Thoracic aorta (tissue), 2 donors: Measurements from ENCODE around the gene ZNF181. TPM values are rescaled to one million over a fixed set of nuclear protein-coding genes. Genes with fewer than 3 reads are reported as not detected.

Experiments used
- ATAC-seq: fragments of 150-250 bp; one replicate; pipeline ENCODE4 v1.8.0; 2017; ENCODE audit warnings: low read depth; ENCODE audit not compliant: insufficient number of reproducible peaks, low FRiP score
- DNase-seq: peaks from one replicate; pipeline ENCODE4 v3.0.0-alpha.2; 2020; ENCODE audit warnings: low spot score
- H3K27ac ChIP-seq, 2 donors: fragments of 200-600 bp; sonication (generic); 1 replicate in 1 of 2; 2 replicates in 1 of 2; pipeline ENCODE4 v1.5.1; 2016; ENCODE audit warnings: mild to moderate bottlenecking in 2 of 2, moderate library complexity in 2 of 2
- H3K27me3 ChIP-seq: fragments of 200-600 bp; sonication (generic); replicated peaks from 2 replicates; pipeline ENCODE4 v1.6.0; 2016; ENCODE audit warnings: mild to moderate bottlenecking; ENCODE audit not compliant: insufficient read depth
- H3K36me3 ChIP-seq: fragments of 200-600 bp; sonication (generic); one replicate; pipeline ENCODE4 v1.5.1; 2016
- H3K4me1 ChIP-seq, 2 donors: fragments of 200-600 bp; sonication (generic); 1 replicate in 1 of 2; 2 replicates in 1 of 2; pipeline versions ENCODE4 v1.5.1 to v1.6.0; 2016; ENCODE audit warnings: low read depth in 2 of 2, mild to moderate bottlenecking in 1 of 2; ENCODE audit not compliant: control insufficient read depth in 1 of 2
- H3K4me3 ChIP-seq: fragments of 200-600 bp; sonication (generic); 2 replicates; pipeline ENCODE4 v1.5.1; 2016; ENCODE audit warnings: mild to moderate bottlenecking
- H3K9me3 ChIP-seq: fragments of 200-600 bp; sonication (generic); 2 replicates; pipeline ENCODE4 v1.5.1; 2016
- CTCF ChIP-seq: fragments of 200-600 bp; sonication (generic); IDR thresholded peaks from one replicate; pipeline ENCODE4 v1.5.1; 2019; ENCODE audit warnings: antibody characterized with exemption
- total RNA-seq, 2 donors: library from RNA; depleted of rRNA; stranded (reverse); fragments of >200 nt; gene quantifications; one replicate each; pipeline versions ENCODE4 v1.1.0 to v1.2.3, GENCODE V29; 2016

Gene ZNF181
- total RNA-seq, 2 donors from 2014 or later = 23.0 to 78.0 TPM

GRCh38 chr19:34787059-34787824, 53.2 kb downstream of the ZNF181 start:
- Histone ChIP-seq H3K27me3 (no peaks in the 10 kb centered on the region), H3K36me3 (no peaks in the 10 kb centered on the region), H3K9me3 (no peaks in the 10 kb centered on the region), H3K4me3 (no peak overlapping the region), H3K4me1 (no peaks in the 10 kb centered on the region), H3K27ac (no peak overlapping the region)
- no peak for TF ChIP-seq CTCF
- ATAC-seq (no peak), DNase-seq (no peak)

- Histone ChIP-seq H3K9me3 (no peaks in the 10 kb centered on the region), H3K27me3 (no peaks in the 10 kb centered on the region), H3K27ac (no peak overlapping the region), H3K4me3 (no peak overlapping the region), H3K36me3 (no peaks in the 10 kb centered on the region), H3K4me1 (no peaks in the 10 kb centered on the region)
- DNase-seq (no peak), ATAC-seq (no peak)
- TF ChIP-seq CTCF = no peak
These were observed 54.0 kb downstream of the ZNF181 start for GRCh38 chr19:34788074-34788473.

GRCh38 chr19:34793565-34793964, 59.5 kb downstream of the ZNF181 start:
- H3K27ac ChIP-seq = no peak overlapping the region
- ATAC-seq (no peak), DNase-seq (no peak)
- H3K4me3 ChIP-seq = no peak overlapping the region
- H3K27me3 ChIP-seq = no peaks in the 10 kb centered on the region
- H3K4me1 ChIP-seq = no peaks in the 10 kb centered on the region
- no peaks in the 10 kb centered on the region for H3K9me3 ChIP-seq
- H3K36me3 ChIP-seq = no peaks in the 10 kb centered on the region
- TF ChIP-seq CTCF = no peak

GRCh38 chr19:34794066-34794960, 60.3 kb downstream of the ZNF181 start:
- Histone ChIP-seq H3K27me3 (no peaks in the 10 kb centered on the region), H3K4me1 (no peaks in the 10 kb centered on the region), H3K9me3 (no peaks in the 10 kb centered on the region), H3K4me3 (no peak overlapping the region), H3K27ac (no peak overlapping the region), H3K36me3 (no peaks in the 10 kb centered on the region)
- TF ChIP-seq CTCF = no peak
- no peak for DNase-seq
- ATAC-seq = no peak

Other genes with a start within 250 kb of the ZNF181 start
- 1 to 10 TPM in 1 of 2 donors, under 1 TPM in 1; 0.41 to 1.1 TPM for gene SCGB2B2, start 57.1 kb upstream of the ZNF181 start, total RNA-seq
- gene ZNF302, start 56.6 kb upstream of the ZNF181 start, total RNA-seq = 10 to 100 TPM; 21.3 to 30.9 TPM
- 1 to 10 TPM; 5.1 to 6.4 TPM for gene ZNF599, start 39.0 kb downstream of the ZNF181 start, total RNA-seq
- 1 to 10 TPM; 1.5 to 1.7 TPM for gene ZNF30, start 192.7 kb downstream of the ZNF181 start, total RNA-seq
- 1 to 10 TPM; 5.5 to 8.5 TPM for gene ZNF792, start 230.0 kb downstream of the ZNF181 start, total RNA-seq